HepG2 (cell line): Measurements from ENCODE around the gene CPEB4. TPM values are rescaled to one million over a fixed set of nuclear protein-coding genes. Genes with fewer than 3 reads are reported as not detected.

Source experiments
- ATAD3A ChIP-seq: sonication (generic); formaldehyde crosslinking; IDR thresholded peaks from 2 replicates; pipeline ENCODE4 v1.4.0; 2020; ENCODE audit warnings: missing genetic modification reagents
- CCAR2 ChIP-seq: fragments of 200-400 bp; formaldehyde crosslinking; optimal IDR thresholded peaks from 2 replicates; pipeline ENCODE3; 2018; ENCODE audit warnings: low read depth, mild to moderate bottlenecking, low read length, moderate library complexity
- FLYWCH1 ChIP-seq: sonication (generic); formaldehyde crosslinking; IDR thresholded peaks from 2 replicates; pipeline ENCODE4 v1.8.1; 2023; ENCODE audit warnings: mild to moderate bottlenecking, missing genetic modification reagents
- HNF4A ChIP-seq: sonication (generic); formaldehyde crosslinking; IDR thresholded peaks from 2 replicates; pipeline ENCODE4 v1.4.0; 2020; ENCODE audit warnings: missing genetic modification reagents
- NFIC ChIP-seq: IDR thresholded peaks from 2 replicates; pipeline ENCODE4 v1.6.1; 2012; ENCODE audit warnings: mild to moderate bottlenecking, low read length, inconsistent platforms
- NR2F6 ChIP-seq, 2 experiments: IDR thresholded peaks; 2 replicates each; pipeline ENCODE4 v1.6.1; 2016; ENCODE audit warnings: antibody characterized with exemption in 1 of 2, mild to moderate bottlenecking in 1 of 2
- PITX1 ChIP-seq: sonication (generic); formaldehyde crosslinking; IDR thresholded peaks from 2 replicates; pipeline ENCODE4 v1.5.1; 2020; ENCODE audit warnings: mild to moderate bottlenecking, missing genetic modification reagents
- RXRA ChIP-seq: sonication (generic); formaldehyde crosslinking; IDR thresholded peaks from 2 replicates; pipeline ENCODE4 v1.5.1; 2020; ENCODE audit warnings: missing genetic modification reagents
- SIN3B ChIP-seq: fragments of 150-350 bp; IDR thresholded peaks from 2 replicates; pipeline ENCODE4 v1.6.1; 2014; ENCODE audit warnings: low read length
- SIX4 ChIP-seq: sonication (generic); formaldehyde crosslinking; IDR thresholded peaks from 2 replicates; pipeline ENCODE4 v1.4.0; 2020; ENCODE audit warnings: missing genetic modification reagents
- ZKSCAN8 ChIP-seq: IDR thresholded peaks from 2 replicates; pipeline ENCODE4 v1.6.1; 2016; ENCODE audit warnings: borderline replicate concordance, missing genetic modification reagents, missing compliant biosample characterization
- ZNF547 ChIP-seq: sonication (generic); formaldehyde crosslinking; IDR thresholded peaks from 2 replicates; pipeline ENCODE4 v1.5.1; 2020; ENCODE audit warnings: mild to moderate bottlenecking, missing genetic modification reagents
- ZNF720 ChIP-seq: sonication (generic); formaldehyde crosslinking; IDR thresholded peaks from 2 replicates; pipeline ENCODE4 v1.4.0; 2020; ENCODE audit warnings: missing genetic modification reagents
- ZSCAN12 ChIP-seq: sonication (generic); formaldehyde crosslinking; IDR thresholded peaks from 2 replicates; pipeline ENCODE4 v1.9.0; 2021; ENCODE audit warnings: mild to moderate bottlenecking, missing genetic modification reagents
- ZSCAN9 ChIP-seq: IDR thresholded peaks from 2 replicates; pipeline ENCODE4 v1.6.1; 2016; ENCODE audit warnings: borderline replicate concordance
- polyA plus RNA-seq, 8 experiments: library from polyadenylated mRNA; depleted of rRNA in 3 of 8; stranded (reverse) in 7 of 8; unstranded in 1 of 8; fragments of >200 nt; fragmentation: Illumina TruSeq in 4 of 8; extraction: Trizol in 4 of 8; gene quantifications; 2 replicates each; pipeline versions ENCODE4 v1.2.1 to v1.2.3, GENCODE V29; 2011 to 2016; ENCODE audit warnings: low read depth in 4 of 8, missing spikeins in 1 of 8, mixed read lengths in 1 of 8; ENCODE audit not compliant: insufficient read depth in 1 of 8
- total RNA-seq, 5 experiments: library from RNA; depleted of rRNA; stranded (reverse); fragments of >200 nt; fragmentation: Illumina TruSeq; extraction: Trizol; gene quantifications; 2 replicates each; pipeline ENCODE4 v1.2.3, GENCODE V29; 2016; ENCODE audit warnings: low read depth in 1 of 5
- TF ChIP-seq, protein P1 (sequence below): sonication (generic); formaldehyde crosslinking; IDR thresholded peaks from 2 replicates; pipeline ENCODE4 v1.4.0; 2020; ENCODE audit warnings: mild to moderate bottlenecking, missing genetic modification reagents, borderline replicate concordance
- TF ChIP-seq, protein P2 (sequence below): sonication (generic); formaldehyde crosslinking; IDR thresholded peaks from 2 replicates; pipeline ENCODE4 v1.9.0; 2021; ENCODE audit warnings: missing genetic modification reagents, borderline replicate concordance
- TF ChIP-seq, protein P3 (sequence below): sonication (generic); formaldehyde crosslinking; IDR thresholded peaks from 2 replicates; pipeline ENCODE4 v1.4.0; 2020; ENCODE audit warnings: mild to moderate bottlenecking, missing genetic modification reagents

Gene CPEB4
- total and polyA plus RNA-seq, 2 of the 13 experiments (the other 11 are each of a cell fraction or from before 2014, with no cell fraction given) = 7.7 to 26.7 TPM

DNA sequence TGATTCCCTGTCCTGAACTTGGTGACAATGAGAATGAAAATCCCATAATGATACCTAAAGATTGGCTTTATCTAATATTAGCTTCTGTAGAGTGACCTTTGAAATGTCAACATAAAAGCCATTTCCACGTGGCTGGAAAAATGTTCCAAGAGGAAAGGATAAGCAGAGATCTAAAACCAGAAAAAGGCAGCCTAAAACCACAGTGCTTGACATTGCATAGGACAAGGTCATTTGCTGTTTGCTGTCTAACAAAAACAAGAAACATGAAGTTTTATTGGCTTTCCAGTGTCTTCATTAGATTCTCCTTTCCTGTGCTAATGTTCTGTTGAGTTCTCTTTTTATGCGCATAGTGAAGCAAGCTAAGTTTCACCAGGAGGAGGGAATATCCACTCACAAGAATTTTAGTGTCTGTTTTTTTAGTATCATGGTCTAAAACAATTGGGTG lies 44.6 kb downstream of the CPEB4 start (continued):
- TF ChIP-seq, protein P1, sequence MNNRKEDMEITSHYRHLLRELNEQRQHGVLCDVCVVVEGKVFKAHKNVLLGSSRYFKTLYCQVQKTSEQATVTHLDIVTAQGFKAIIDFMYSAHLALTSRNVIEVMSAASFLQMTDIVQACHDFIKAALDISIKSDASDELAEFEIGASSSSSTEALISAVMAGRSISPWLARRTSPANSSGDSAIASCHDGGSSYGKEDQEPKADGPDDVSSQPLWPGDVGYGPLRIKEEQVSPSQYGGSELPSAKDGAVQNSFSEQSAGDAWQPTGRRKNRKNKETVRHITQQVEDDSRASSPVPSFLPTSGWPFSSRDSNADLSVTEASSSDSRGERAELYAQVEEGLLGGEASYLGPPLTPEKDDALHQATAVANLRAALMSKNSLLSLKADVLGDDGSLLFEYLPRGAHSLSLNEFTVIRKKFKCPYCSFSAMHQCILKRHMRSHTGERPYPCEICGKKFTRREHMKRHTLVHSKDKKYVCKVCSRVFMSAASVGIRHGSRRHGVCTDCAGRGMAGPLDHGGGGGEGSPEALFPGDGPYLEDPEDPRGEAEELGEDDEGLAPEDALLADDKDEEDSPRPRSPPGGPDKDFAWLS (CRISPR knock-in tag) = no peak
- TF ChIP-seq, protein P2, sequence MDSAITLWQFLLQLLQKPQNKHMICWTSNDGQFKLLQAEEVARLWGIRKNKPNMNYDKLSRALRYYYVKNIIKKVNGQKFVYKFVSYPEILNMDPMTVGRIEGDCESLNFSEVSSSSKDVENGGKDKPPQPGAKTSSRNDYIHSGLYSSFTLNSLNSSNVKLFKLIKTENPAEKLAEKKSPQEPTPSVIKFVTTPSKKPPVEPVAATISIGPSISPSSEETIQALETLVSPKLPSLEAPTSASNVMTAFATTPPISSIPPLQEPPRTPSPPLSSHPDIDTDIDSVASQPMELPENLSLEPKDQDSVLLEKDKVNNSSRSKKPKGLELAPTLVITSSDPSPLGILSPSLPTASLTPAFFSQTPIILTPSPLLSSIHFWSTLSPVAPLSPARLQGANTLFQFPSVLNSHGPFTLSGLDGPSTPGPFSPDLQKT (CRISPR knock-in tag) = no peak
- peak; percentile 80 for TF ChIP-seq NFIC
- TF ChIP-seq CCAR2 = no peak
- TF ChIP-seq ZNF547 (CRISPR knock-in tag) = no peak
- no peak for TF ChIP-seq ZNF720 (CRISPR knock-in tag)
- peak; percentile 48; the same call in 1 of the 2 replicates for TF ChIP-seq SIX4 (CRISPR knock-in tag)
- peak; percentile 75 for TF ChIP-seq PITX1 (CRISPR knock-in tag)
- peak; percentile 81 for TF ChIP-seq NR2F6 (IDR thresholded peaks at IDR 0.05)
- TF ChIP-seq NR2F6 (CRISPR knock-in tag; IDR thresholded peaks at IDR 0.05) = peak; percentile 90
- no peak; the same call in 1 of the 2 replicates for TF ChIP-seq RXRA (CRISPR knock-in tag)
- no peak for TF ChIP-seq ZSCAN12
- TF ChIP-seq ZKSCAN8 (CRISPR knock-in tag) = peak; percentile 87; the same call in 1 of the 2 replicates
- TF ChIP-seq, protein P3, sequence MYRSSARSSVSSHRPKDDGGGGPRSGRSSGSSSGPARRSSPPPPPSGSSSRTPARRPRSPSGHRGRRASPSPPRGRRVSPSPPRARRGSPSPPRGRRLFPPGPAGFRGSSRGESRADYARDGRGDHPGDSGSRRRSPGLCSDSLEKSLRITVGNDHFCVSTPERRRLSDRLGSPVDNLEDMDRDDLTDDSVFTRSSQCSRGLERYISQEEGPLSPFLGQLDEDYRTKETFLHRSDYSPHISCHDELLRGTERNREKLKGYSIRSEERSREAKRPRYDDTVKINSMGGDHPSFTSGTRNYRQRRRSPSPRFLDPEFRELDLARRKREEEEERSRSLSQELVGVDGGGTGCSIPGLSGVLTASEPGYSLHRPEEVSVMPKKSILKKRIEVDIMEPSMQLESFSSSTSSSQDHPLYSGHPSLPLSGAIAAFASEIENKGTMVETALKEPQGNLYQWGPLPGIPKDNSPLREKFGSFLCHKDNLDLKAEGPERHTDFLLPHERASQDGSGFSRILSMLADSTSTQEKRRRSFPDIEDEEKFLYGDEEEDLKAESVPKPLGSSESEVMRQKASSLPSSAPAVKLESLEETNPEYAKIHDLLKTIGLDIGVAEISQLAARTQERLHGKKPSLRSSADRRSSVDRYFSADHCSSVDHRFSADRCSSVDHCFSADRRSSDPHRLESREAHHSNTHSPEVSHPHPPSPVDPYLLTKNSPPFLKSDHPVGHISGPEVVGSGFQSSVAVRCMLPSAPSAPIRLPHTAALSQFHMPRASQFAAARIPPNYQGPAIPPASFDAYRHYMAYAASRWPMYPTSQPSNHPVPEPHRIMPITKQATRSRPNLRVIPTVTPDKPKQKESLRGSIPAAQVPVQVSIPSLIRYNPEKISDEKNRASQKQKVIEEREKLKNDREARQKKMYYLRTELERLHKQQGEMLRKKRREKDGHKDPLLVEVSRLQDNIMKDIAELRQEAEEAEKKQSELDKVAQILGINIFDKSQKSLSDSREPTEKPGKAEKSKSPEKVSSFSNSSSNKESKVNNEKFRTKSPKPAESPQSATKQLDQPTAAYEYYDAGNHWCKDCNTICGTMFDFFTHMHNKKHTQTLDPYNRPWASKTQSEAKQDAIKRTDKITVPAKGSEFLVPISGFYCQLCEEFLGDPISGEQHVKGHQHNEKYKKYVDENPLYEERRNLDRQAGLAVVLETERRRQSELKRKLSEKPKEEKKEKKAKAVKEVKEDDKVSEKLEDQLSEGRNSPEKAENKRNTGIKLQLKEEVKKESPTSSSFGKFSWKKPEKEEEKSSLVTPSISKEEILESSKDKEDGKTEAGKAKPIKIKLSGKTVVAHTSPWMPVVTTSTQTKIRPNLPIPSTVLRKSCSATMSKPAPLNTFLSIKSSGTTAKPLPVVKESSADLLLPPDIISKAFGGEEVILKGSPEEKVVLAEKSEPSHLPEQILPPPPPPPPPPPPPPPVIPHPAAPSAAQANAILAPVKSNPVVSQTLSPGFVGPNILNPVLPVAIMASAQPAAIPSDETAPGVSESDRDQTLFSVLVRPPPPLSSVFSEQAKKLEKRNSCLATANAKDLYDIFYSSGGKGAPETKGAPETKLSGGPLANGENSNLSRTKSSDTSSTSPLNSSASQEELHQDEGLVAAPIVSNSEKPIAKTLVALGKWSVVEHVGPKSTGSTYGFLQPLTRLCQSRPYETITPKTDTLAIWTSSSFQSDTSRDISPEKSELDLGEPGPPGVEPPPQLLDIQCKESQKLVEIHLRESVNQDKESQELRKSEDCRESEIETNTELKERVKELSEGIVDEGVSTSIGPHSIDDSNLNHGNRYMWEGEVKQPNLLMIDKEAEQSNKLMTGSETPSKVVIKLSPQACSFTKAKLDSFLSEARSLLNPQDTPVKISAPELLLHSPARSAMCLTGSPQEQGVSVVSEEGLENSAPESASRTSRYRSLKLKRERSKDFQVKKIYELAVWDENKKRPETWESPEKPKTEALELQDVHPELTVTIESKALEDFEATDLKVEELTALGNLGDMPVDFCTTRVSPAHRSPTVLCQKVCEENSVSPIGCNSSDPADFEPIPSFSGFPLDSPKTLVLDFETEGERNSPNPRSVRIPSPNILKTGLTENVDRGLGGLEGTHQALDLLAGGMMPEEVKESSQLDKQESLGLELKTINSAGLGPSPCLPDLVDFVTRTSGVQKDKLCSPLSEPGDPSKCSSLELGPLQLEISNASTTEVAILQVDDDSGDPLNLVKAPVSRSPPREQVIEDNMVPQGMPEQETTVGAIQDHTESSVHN = no peak
- peak; percentile 85 for TF ChIP-seq ZSCAN9 (CRISPR knock-in tag)
- TF ChIP-seq ATAD3A (CRISPR knock-in tag) = no peak
- peak; percentile 95 for TF ChIP-seq HNF4A (CRISPR knock-in tag)
- TF ChIP-seq FLYWCH1 = no peak
- TF ChIP-seq SIN3B = no peak
